GM12874 (cell line): Measurements from ENCODE around the gene UNC5C.

ENCODE experiments used
- TF ChIP-seq, protein P1 (sequence below): IDR thresholded peaks from 2 replicates; pipeline ENCODE4 v1.5.1; 2011; ENCODE audit warnings: low read depth, mild to moderate bottlenecking, control low read depth, low read length, moderate library complexity; ENCODE audit not compliant: insufficient read depth

UNC5C gene

DNA sequence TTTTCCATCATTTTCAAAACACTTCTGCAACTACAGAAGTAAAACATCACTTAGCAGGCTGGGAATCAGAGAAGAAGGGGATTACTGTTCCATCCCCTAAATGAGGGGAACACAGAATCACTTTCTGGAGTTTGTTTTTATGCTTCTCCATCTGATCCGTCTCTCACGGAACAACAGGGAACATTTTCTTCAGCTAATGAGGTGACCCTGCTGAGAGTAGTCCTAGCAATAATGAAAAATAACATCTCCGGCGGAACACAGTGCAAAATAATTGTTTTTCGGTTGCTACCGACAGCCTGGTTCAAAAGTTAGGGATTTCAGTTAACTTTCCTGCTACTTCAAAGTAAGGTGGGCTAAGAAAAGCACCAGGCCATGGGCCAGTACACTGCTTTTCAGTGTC, 322.9 kb downstream of the UNC5C start:
- TF ChIP-seq, protein P1, sequence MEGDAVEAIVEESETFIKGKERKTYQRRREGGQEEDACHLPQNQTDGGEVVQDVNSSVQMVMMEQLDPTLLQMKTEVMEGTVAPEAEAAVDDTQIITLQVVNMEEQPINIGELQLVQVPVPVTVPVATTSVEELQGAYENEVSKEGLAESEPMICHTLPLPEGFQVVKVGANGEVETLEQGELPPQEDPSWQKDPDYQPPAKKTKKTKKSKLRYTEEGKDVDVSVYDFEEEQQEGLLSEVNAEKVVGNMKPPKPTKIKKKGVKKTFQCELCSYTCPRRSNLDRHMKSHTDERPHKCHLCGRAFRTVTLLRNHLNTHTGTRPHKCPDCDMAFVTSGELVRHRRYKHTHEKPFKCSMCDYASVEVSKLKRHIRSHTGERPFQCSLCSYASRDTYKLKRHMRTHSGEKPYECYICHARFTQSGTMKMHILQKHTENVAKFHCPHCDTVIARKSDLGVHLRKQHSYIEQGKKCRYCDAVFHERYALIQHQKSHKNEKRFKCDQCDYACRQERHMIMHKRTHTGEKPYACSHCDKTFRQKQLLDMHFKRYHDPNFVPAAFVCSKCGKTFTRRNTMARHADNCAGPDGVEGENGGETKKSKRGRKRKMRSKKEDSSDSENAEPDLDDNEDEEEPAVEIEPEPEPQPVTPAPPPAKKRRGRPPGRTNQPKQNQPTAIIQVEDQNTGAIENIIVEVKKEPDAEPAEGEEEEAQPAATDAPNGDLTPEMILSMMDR: no peak

- TF ChIP-seq, protein P1: no peak
Observed at GRCh38 chr4:95224402-95224801, 324.4 kb downstream of the UNC5C start.

DNA sequence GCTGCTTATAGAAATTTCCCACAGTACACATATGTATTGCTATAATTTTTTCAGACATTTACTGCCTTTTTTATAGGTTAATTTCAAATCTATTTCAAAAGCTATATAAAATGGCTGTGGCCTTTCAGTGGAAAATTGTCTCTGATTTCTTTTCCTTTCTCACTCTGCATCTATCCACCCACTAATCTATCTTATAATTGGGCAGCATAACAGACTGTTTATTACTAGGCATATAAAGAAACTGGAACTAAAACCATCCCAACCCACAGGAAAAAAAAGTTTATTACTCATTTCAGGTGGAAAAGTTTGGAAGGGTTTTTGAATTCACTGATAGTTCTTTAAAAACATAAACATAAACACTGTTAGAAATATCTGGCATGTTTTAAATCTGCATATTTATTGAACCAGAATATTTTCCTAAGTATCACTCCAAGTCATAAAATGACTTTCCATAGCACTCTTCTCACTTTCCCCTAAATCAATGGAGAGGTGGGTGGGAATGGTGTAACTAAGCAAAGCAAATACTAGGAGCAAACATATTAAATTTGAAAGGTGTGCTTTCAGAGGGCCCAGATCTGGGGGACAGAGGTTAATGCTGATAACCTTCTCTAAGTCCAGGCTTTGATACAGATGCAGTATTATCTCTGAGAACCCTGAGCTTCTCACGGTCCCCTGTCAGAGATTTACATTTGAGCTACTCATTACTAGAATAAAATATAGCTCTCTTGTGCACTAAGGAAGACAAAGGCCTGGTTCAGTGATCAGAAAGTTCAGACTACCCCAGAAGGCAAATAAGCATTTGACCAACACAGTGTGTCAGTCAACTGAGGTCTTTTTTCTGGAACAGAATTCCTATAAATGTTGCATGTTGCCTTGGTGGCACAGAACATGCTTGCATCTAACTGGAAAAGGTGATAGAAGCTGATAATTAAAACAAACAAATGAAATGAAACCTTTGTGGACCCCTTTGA, 328.3 kb downstream of the UNC5C start:
- TF ChIP-seq, protein P1: no peak

DNA sequence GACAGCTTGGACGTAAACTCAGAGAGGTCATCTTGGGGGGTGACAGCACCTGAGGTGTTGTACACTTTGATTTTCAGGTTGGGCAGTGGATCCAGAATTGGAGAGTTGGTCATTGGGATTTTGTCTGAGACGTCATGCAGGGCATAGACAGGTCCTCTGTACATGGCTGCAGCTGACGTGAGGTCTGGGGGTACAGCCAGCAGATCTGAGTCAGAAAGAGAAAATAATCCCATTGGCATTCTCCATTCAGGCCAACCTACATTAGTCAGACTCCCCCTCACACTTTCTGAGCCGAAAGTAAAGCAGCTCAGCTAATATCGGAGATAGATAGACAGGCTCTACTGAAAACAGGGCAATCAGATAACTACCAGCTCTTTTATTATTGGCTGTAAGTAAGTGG, 329.7 kb downstream of the UNC5C start:
- TF ChIP-seq, protein P1: no peak

GRCh38 chr4:95217197-95217596, 331.6 kb downstream of the UNC5C start:
- TF ChIP-seq, protein P1: no peak

GRCh38 chr4:95216636-95217035, 332.1 kb downstream of the UNC5C start:
- TF ChIP-seq, protein P1: no peak

DNA sequence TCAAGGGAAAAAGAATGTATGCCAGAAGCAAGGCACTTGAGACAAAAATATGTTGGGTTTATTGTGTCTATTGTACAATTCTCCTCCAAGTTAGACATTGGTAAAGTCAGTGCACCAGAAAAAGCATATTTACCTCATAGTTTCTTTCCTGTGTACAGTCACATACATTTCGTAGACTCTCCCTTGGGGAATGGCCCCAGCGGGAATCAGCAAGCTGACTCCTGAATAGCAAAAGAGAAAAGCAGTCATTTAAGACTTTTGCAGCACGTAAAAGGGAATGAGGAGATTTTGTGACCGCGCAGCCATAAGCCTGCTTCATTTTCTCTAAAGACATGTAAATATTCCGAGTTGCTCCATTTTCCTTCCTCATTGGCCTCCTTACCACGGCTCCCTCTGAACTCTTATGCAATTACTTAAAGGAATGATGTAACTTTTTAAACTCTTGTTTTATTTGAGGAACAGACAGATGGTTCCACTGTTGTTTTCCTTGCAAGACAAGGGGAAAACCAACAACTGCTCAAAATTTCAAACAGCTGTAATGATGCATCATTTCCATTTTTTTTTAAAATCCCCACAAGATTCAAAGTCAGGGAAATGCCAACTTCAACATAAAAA, 332.7 kb downstream of the UNC5C start:
- TF ChIP-seq, protein P1: no peak
